Transverse colon (tissue), 3 donors: Measurements from ENCODE around the gene PRR16.

Experiments used
- EP300 ChIP-seq: sonication (generic); formaldehyde crosslinking; IDR thresholded peaks from one replicate; pipeline ENCODE4 v1.6.1; 2017; ENCODE audit warnings: antibody characterized with exemption, low read depth
- POLR2A ChIP-seq: fragments of 450-650 bp; IDR thresholded peaks from one replicate; pipeline ENCODE4 v1.6.1; 2016; ENCODE audit warnings: antibody characterized with exemption, mild to moderate bottlenecking, moderate library complexity
- TF ChIP-seq, protein P1 (sequence below), 5 experiments: fragments of 200-600 bp in 3 of 5; fragments of 450-650 bp in 2 of 5; sonication (generic) in 3 of 5; IDR thresholded peaks; 1 replicate in 2 of 5; 2 replicates in 3 of 5; pipeline ENCODE4 v1.5.1; 2016 to 2017; ENCODE audit warnings: antibody characterized with exemption in 5 of 5, inconsistent platforms in 3 of 5, mild to moderate bottlenecking in 2 of 5, moderate library complexity in 1 of 5

DNA sequence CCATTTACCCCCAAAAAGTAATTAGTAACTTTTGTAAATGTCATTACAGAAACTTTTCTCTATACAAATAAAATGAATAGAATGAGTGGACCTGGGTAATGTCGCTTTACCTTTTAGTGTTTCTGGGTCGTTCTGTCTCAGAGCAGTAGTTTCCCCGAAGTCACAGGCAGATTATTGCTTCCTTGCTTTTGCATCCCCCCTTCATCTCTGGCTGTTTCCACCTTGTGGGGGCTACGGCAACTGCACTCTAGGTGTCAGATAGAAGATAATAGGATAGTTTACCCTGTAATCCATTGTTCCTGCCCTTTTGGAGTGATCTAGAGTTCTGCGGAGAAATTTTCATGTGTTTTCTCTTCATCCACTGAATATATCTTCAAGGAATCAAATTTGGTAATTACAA lies 68.7 kb downstream of the PRR16 start:
- TF ChIP-seq, protein P1, sequence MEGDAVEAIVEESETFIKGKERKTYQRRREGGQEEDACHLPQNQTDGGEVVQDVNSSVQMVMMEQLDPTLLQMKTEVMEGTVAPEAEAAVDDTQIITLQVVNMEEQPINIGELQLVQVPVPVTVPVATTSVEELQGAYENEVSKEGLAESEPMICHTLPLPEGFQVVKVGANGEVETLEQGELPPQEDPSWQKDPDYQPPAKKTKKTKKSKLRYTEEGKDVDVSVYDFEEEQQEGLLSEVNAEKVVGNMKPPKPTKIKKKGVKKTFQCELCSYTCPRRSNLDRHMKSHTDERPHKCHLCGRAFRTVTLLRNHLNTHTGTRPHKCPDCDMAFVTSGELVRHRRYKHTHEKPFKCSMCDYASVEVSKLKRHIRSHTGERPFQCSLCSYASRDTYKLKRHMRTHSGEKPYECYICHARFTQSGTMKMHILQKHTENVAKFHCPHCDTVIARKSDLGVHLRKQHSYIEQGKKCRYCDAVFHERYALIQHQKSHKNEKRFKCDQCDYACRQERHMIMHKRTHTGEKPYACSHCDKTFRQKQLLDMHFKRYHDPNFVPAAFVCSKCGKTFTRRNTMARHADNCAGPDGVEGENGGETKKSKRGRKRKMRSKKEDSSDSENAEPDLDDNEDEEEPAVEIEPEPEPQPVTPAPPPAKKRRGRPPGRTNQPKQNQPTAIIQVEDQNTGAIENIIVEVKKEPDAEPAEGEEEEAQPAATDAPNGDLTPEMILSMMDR (IDR thresholded peaks at IDR 0.05) = no peak
- TF ChIP-seq POLR2A (no peak), EP300 (no peak)
